Body of pancreas (tissue), 4 donors: ENCODE results near the gene TMEFF2. TPM values are rescaled to one million over a fixed set of nuclear protein-coding genes. Genes with fewer than 3 reads are reported as not detected.

ENCODE experiments used
- ATAC-seq: fragments of 150-250 bp; one replicate; pipeline ENCODE4 v1.9.1; 2016
- DNase-seq, 4 donors: peaks; one replicate each; pipeline ENCODE4 v3.0.0-alpha.2; 2019
- H3K27ac ChIP-seq, 4 donors: fragments of 200-600 bp; sonication (generic); 1 replicate in 3 of 4; 2 replicates in 1 of 4; pipeline versions ENCODE4 v1.5.1 to v1.6.1; 2016 to 2019; ENCODE audit warnings: mild to moderate bottlenecking in 1 of 4, mixed read lengths in 1 of 4, moderate library complexity in 1 of 4
- H3K27me3 ChIP-seq, 2 donors: fragments of 200-600 bp; sonication (generic); one replicate each; pipeline ENCODE4 v1.6.0; 2016; ENCODE audit warnings: mild to moderate bottlenecking in 1 of 2
- H3K36me3 ChIP-seq, 2 donors: fragments of 200-600 bp; sonication (generic); replicated peaks in 1 of 2; 2 replicates each; pipeline ENCODE4 v1.5.1; 2016; ENCODE audit warnings: low read depth in 2 of 2; ENCODE audit not compliant: insufficient read depth in 1 of 2
- H3K4me1 ChIP-seq: fragments of 200-600 bp; sonication (generic); one replicate; pipeline ENCODE4 v1.6.0; 2016
- H3K4me3 ChIP-seq, 2 donors: fragments of 200-600 bp; sonication (generic); 1 replicate in 1 of 2; 2 replicates in 1 of 2; pipeline ENCODE4 v1.5.1; 2016 to 2019
- H3K9me3 ChIP-seq, 3 donors: fragments of 200-600 bp; sonication (generic); 1 replicate in 2 of 3; 2 replicates in 1 of 3; pipeline ENCODE4 v1.5.1; 2016
- POLR2A ChIP-seq, 3 donors: fragments of 450-650 bp; IDR thresholded peaks; one replicate each; pipeline ENCODE4 v1.6.1; 2016; ENCODE audit warnings: antibody characterized with exemption in 3 of 3, mild to moderate bottlenecking in 2 of 3
- WGBS, 2 donors: methylation state at CpG; one replicate each; pipeline ENCODE4 v1.1.5; 2017; 5-methylcytosine and 5-hydroxymethylcytosine counted together
- intact Hi-C: fragments of 100-400 bp; cut with DNase I; formaldehyde crosslinking; loops from one replicate; pipeline ENCODE4 v1.15.1; 2023
- total RNA-seq, 2 donors: library from RNA; depleted of rRNA; stranded (reverse); fragments of >200 nt; gene quantifications; one replicate each; pipeline ENCODE4 v1.1.0, GENCODE V29; 2016
- TF ChIP-seq, protein P1 (sequence below), 7 experiments: fragments of 450-650 bp in 4 of 7; fragments of 200-600 bp in 3 of 7; sonication (generic) in 3 of 7; IDR thresholded peaks; one replicate each; pipeline ENCODE4 v1.5.1; 2016 to 2019; ENCODE audit warnings: antibody characterized with exemption in 7 of 7

The TMEFF2 gene
- total RNA-seq, 2 donors from 2014 or later: not detected

DNA sequence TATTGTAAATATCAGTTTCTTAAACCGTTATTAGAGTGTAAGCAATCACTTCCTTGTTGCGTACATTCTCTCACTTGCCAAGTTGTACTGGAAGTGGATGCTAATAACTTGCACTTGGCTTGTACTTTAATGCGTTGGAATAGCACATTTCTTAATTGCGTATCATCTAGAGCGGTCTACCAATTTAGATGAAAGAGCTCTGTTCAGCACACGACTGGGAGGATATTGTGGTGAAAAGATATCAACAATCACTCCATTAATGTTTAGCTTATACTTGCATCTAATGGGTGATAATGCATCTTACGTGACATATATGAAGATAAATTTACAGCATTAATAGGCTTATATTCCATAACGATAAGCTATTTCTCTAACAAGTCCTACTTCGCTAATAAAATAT is 11.7 kb upstream of the TMEFF2 start:
- no peak for TF ChIP-seq POLR2A (IDR thresholded peaks at IDR 0.05)
- TF ChIP-seq, protein P1, sequence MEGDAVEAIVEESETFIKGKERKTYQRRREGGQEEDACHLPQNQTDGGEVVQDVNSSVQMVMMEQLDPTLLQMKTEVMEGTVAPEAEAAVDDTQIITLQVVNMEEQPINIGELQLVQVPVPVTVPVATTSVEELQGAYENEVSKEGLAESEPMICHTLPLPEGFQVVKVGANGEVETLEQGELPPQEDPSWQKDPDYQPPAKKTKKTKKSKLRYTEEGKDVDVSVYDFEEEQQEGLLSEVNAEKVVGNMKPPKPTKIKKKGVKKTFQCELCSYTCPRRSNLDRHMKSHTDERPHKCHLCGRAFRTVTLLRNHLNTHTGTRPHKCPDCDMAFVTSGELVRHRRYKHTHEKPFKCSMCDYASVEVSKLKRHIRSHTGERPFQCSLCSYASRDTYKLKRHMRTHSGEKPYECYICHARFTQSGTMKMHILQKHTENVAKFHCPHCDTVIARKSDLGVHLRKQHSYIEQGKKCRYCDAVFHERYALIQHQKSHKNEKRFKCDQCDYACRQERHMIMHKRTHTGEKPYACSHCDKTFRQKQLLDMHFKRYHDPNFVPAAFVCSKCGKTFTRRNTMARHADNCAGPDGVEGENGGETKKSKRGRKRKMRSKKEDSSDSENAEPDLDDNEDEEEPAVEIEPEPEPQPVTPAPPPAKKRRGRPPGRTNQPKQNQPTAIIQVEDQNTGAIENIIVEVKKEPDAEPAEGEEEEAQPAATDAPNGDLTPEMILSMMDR (IDR thresholded peaks at IDR 0.05): no peak
- H3K4me3 ChIP-seq: no peak overlapping the region

DNA sequence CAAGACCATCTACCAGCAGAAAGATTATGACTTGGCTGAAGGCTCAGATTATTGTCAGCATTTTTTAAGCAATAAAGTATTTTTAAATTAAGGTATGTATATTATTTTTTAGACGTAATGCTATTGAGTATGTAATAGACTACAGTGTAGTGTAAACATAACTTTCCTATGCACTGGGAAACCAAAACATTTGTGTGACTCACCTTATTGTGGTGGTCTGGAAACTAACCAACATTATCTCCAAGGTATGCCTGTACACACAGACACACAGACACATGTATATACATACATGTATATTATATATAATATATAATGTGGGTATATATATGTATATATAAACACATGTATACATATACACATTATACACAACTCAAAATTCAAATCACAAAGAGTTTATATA is 9.1 kb upstream of the TMEFF2 start:
- no peaks in the 10 kb centered on the region for H3K36me3 ChIP-seq
- no peak overlapping the region for H3K27ac ChIP-seq
- no peaks in the 10 kb centered on the region for H3K4me1 ChIP-seq
- H3K4me3 ChIP-seq: no peak overlapping the region
- TF ChIP-seq POLR2A (IDR thresholded peaks at IDR 0.05): no peak
- TF ChIP-seq, protein P1 (IDR thresholded peaks at IDR 0.05): no peak
- DNase-seq: no peak
- no peaks in the 10 kb centered on the region for H3K27me3 ChIP-seq
- no peaks in the 10 kb centered on the region for H3K9me3 ChIP-seq
- intact Hi-C loops: no loop called here
- ATAC-seq: no peak
- WGBS, 2 donors: 46 to 76% methylated on average over 1 of the region's 1 CpG

More for the DNA sequence above, 11.7 kb upstream of the TMEFF2 start:
- DNase-seq: no peak
- 72 to 77% methylated on average over 9 of the region's 9 CpGs for WGBS, 2 donors
- no peak overlapping the region for H3K27ac ChIP-seq
- H3K27me3 ChIP-seq: no peaks in the 10 kb centered on the region
- no peak for ATAC-seq
- H3K9me3 ChIP-seq: no peaks in the 10 kb centered on the region
- H3K4me1 ChIP-seq: no peaks in the 10 kb centered on the region
- no peaks in the 10 kb centered on the region for H3K36me3 ChIP-seq
- intact Hi-C loops: no loop called here

DNA sequence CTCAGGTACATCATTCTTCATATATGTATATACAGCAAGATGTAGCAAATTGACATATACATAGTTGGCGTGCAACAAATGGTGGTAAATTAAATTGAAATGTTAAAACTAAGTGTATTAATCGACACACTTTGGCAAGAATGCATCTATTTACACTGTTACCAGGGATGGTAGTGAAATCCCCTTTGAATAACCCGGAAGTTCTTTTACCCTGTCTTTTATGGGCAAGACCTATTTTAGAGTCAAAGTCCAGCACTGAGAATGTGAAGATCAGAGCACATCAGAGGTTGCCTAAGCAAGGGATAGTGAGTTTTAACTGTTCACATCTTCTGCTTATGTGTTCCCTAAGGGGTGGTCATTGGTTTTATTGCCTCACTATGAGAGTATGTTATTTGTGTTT is 7.6 kb upstream of the TMEFF2 start:
- intact Hi-C loops: no loop called here
- DNase-seq (no peak), ATAC-seq (no peak)
- TF ChIP-seq, protein P1 (IDR thresholded peaks at IDR 0.05): no peak
- TF ChIP-seq POLR2A (IDR thresholded peaks at IDR 0.05): no peak
- 71 to 81% methylated on average over 3 of the region's 3 CpGs for WGBS, 2 donors
- peaks cover 0 to 4% of the 10 kb centered on the region in 2 donors for H3K27me3 ChIP-seq
- no peaks in the 10 kb centered on the region for H3K4me1 ChIP-seq
- no peak overlapping the region for H3K27ac ChIP-seq
- no peaks in the 10 kb centered on the region for H3K9me3 ChIP-seq
- H3K4me3 ChIP-seq: no peak overlapping the region
- no peaks in the 10 kb centered on the region for H3K36me3 ChIP-seq

DNA sequence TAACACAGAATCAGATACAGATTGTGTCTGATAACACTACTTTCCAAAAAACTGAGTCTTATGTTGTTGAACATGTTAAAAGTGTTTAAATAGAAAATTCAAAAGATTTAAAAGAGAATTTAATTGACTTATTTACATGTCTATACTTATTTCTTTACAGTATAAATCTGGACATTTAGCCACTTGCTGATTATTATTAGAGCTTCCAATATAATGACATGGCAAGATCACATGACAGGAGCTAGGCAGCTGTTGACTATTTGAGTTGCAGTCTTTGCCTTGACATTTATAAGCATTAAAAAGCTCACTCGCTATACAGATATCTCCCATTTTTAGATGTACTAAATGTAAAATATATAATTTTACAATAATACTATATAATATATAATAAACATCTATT is 6.4 kb upstream of the TMEFF2 start:
- Histone ChIP-seq H3K27ac (no peak overlapping the region), H3K9me3 (no peaks in the 10 kb centered on the region), H3K4me3 (no peak overlapping the region), H3K36me3 (no peaks in the 10 kb centered on the region), H3K27me3 (peaks cover 0 to 5% of the 10 kb centered on the region in 2 donors), H3K4me1 (peaks cover 5% of the 10 kb centered on the region)
- intact Hi-C loops: no loop called here
- TF ChIP-seq, protein P1 (IDR thresholded peaks at IDR 0.05): no peak
- no peak for TF ChIP-seq POLR2A (IDR thresholded peaks at IDR 0.05)
- WGBS, 2 donors: 70 to 75% methylated on average over 1 of the region's 1 CpG
- ATAC-seq (no peak), DNase-seq (no peak)

DNA sequence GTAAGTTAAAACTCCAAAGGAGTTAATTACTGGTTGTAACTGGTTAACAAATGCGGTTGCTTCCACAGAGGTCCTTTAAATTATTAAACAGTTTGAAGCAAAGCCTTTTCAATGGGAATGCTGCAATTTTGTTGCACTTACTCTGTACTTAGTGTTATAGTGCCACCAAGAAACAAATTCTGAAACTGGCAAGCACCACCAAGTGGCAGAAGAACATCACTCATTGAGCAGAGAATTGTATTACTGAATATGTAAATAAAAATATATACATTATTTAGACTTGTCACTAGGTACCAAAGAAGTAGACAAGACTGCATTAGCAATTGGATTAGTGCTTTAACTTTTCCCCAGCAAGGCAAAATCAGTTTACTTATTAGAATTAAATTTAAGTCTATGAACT is 2.6 kb upstream of the TMEFF2 start:
- H3K4me3 ChIP-seq: no peak overlapping the region
- TF ChIP-seq, protein P1 (IDR thresholded peaks at IDR 0.05): no peak
- TF ChIP-seq POLR2A (IDR thresholded peaks at IDR 0.05): no peak
- DNase-seq (no peak), ATAC-seq (no peak)
- no peaks in the 10 kb centered on the region for H3K9me3 ChIP-seq
- intact Hi-C loops: no loop called here
- peaks cover 29% of the 10 kb centered on the region for H3K4me1 ChIP-seq
- 30 to 52% methylated on average over 1 of the region's 1 CpG for WGBS, 2 donors
- peaks cover 0 to 22% of the 10 kb centered on the region in 2 donors for H3K27me3 ChIP-seq
- H3K36me3 ChIP-seq: no peaks in the 10 kb centered on the region
- H3K27ac ChIP-seq: no peak overlapping the region
